H1 (cell line): ENCODE data around the gene DPYSL3. TPM values are rescaled to one million over a fixed set of nuclear protein-coding genes. Genes with fewer than 3 reads are reported as not detected.

Source experiments
- CTCF ChIA-PET: fragments of 300-600 bp; sonication (Branson Sonifier 250); formaldehyde crosslinking; loops from one replicate; lab custom pipeline; 2021; ENCODE audit not compliant: partially characterized antibody; lab: Charles Lee
- POLR2A ChIA-PET: fragments of 300-600 bp; sonication (Branson Sonifier 250); formaldehyde crosslinking; loops from one replicate; lab custom pipeline; 2021; ENCODE audit warnings: inconsistent platforms; ENCODE audit not compliant: partially characterized antibody; lab: Charles Lee
- DNase-seq, 2 experiments: peaks; one replicate each; pipeline versions ENCODE4 v3.0.0 to v3.0.0-alpha.2; 2010 to 2022; ENCODE audit warnings: low spot score in 2 of 2, low read depth in 1 of 2, mixed read lengths in 1 of 2
- FAIRE-seq: peaks from 2 replicates; lab custom pipeline; 2011; peaks lifted over from hg19 to GRCh38; lab: Jason Lieb, UNC
- H2AFZ ChIP-seq: 2 replicates; pipeline ENCODE4 v1.8.1; 2012; ENCODE audit warnings: low read length, inconsistent platforms
- H2AK5ac ChIP-seq: 2 replicates; pipeline ENCODE4 v1.6.1; 2013; ENCODE audit warnings: low read depth, low read length
- H2BK120ac ChIP-seq: replicated peaks from 2 replicates; pipeline ENCODE3; 2013; ENCODE audit warnings: low read depth, low read length, inconsistent platforms
- H2BK12ac ChIP-seq: 2 replicates; pipeline ENCODE4 v1.6.1; 2013; ENCODE audit warnings: low read depth, low read length
- H2BK15ac ChIP-seq: 2 replicates; pipeline ENCODE4 v1.6.1; 2013; ENCODE audit warnings: low read length
- H2BK20ac ChIP-seq: 2 replicates; pipeline ENCODE4 v1.6.1; 2013; ENCODE audit warnings: low read length
- H2BK5ac ChIP-seq: 2 replicates; pipeline ENCODE4 v1.6.1; 2013; ENCODE audit warnings: low read depth, low read length
- H3K14ac ChIP-seq: 2 replicates; pipeline ENCODE4 v1.6.1; 2013; ENCODE audit warnings: inconsistent platforms; ENCODE audit not compliant: insufficient read length
- H3K18ac ChIP-seq: 2 replicates; pipeline ENCODE4 v1.6.1; 2013; ENCODE audit warnings: low read length; ENCODE audit errors: extremely low read depth
- H3K23ac ChIP-seq: 2 replicates; pipeline ENCODE4 v1.6.1; 2013; ENCODE audit warnings: inconsistent platforms; ENCODE audit not compliant: insufficient read length
- H3K23me2 ChIP-seq: 2 replicates; pipeline ENCODE4 v1.6.1; 2013; ENCODE audit warnings: low read depth, low read length
- H3K27ac ChIP-seq: 2 replicates; pipeline ENCODE4 v1.6.1; 2011; ENCODE audit warnings: low read depth, low read length, inconsistent platforms
- H3K27me3 ChIP-seq, 4 experiments: replicated peaks in 1 of 4; 1 replicate in 1 of 4; 2 replicates in 3 of 4; pipeline versions ENCODE4 v1.6.1 to v1.8.1; 2011 to 2013; ENCODE audit warnings: low read length in 3 of 4, mild to moderate bottlenecking in 3 of 4, inconsistent platforms in 2 of 4, mixed read lengths in 2 of 4, moderate library complexity in 1 of 4; ENCODE audit not compliant: control insufficient read depth in 3 of 4, insufficient read depth in 3 of 4; ENCODE audit errors: extremely low read depth in 1 of 4
- H3K36me3 ChIP-seq, 4 experiments: 2 replicates each; pipeline versions ENCODE4 v1.6.1 to v1.8.1; 2011 to 2013; ENCODE audit warnings: mild to moderate bottlenecking in 4 of 4, low read length in 3 of 4, moderate library complexity in 2 of 4, control low read depth in 1 of 4, inconsistent platforms in 1 of 4; ENCODE audit not compliant: insufficient read depth in 4 of 4, control insufficient read depth in 2 of 4
- H3K4ac ChIP-seq: replicated peaks from 2 replicates; pipeline ENCODE3; 2013; ENCODE audit warnings: low read length, low read depth, mixed read lengths, inconsistent platforms; ENCODE audit not compliant: insufficient read length
- H3K4me1 ChIP-seq, 4 experiments: replicated peaks in 1 of 4; 1 replicate in 1 of 4; 2 replicates in 3 of 4; pipeline versions ENCODE4 v1.6.1 to v1.8.1; 2011 to 2013; ENCODE audit warnings: low read length in 3 of 4, inconsistent platforms in 2 of 4, mixed read lengths in 1 of 4; ENCODE audit not compliant: insufficient read depth in 4 of 4, control insufficient read depth in 3 of 4
- H3K4me2 ChIP-seq, 2 experiments: 2 replicates each; pipeline versions ENCODE4 v1.6.1 to v1.8.1; 2011 to 2013; ENCODE audit warnings: low read depth in 2 of 2, low read length in 2 of 2, control low read depth in 1 of 2, inconsistent platforms in 1 of 2, mild to moderate bottlenecking in 1 of 2; ENCODE audit not compliant: insufficient read depth in 1 of 2
- H3K4me3 ChIP-seq, 4 experiments: fragments of 200-600, 300-600 bp in 1 of 4; sonication (generic), shearing (Covaris generic), sonication (Bioruptor Twin) in 1 of 4; 2 replicates each; pipeline versions ENCODE4 v1.5.1 to v1.8.1; 2011 to 2016; ENCODE audit warnings: low read length in 4 of 4, low read depth in 3 of 4, control low read depth in 2 of 4, inconsistent platforms in 2 of 4, mild to moderate bottlenecking in 2 of 4, mixed read lengths in 1 of 4, moderate library complexity in 1 of 4; ENCODE audit not compliant: insufficient read depth in 2 of 4; ENCODE audit errors: extremely low read depth in 1 of 4
- H3K56ac ChIP-seq: replicated peaks from 2 replicates; pipeline ENCODE3; 2013; ENCODE audit warnings: low read depth, mild to moderate bottlenecking, mixed read lengths, low read length, inconsistent platforms; ENCODE audit not compliant: insufficient read length
- H3K79me1 ChIP-seq: 2 replicates; pipeline ENCODE4 v1.6.1; 2013; ENCODE audit warnings: low read depth, low read length, control low read depth
- H3K79me2 ChIP-seq, 2 experiments: 2 replicates each; pipeline versions ENCODE4 v1.6.1 to v1.8.1; 2012 to 2013; ENCODE audit warnings: low read length in 2 of 2, mild to moderate bottlenecking in 2 of 2, inconsistent platforms in 1 of 2; ENCODE audit not compliant: insufficient read depth in 2 of 2, control insufficient read depth in 1 of 2
- H3K9ac ChIP-seq, 4 experiments: replicated peaks in 1 of 4; 1 replicate in 1 of 4; 2 replicates in 3 of 4; pipeline versions ENCODE4 v1.6.1 to v1.8.1; 2011 to 2013; ENCODE audit warnings: low read depth in 3 of 4, low read length in 3 of 4, control low read depth in 2 of 4, mild to moderate bottlenecking in 2 of 4, moderate library complexity in 2 of 4, inconsistent platforms in 1 of 4; ENCODE audit errors: extremely low read depth in 1 of 4
- H3K9me3 ChIP-seq, 2 experiments: 2 replicates each; pipeline versions ENCODE4 v1.6.1 to v1.8.1; 2012 to 2013; ENCODE audit warnings: mild to moderate bottlenecking in 2 of 2, moderate library complexity in 2 of 2, control low read depth in 1 of 2, inconsistent platforms in 1 of 2, low read depth in 1 of 2, low read length in 1 of 2, mixed read lengths in 1 of 2; ENCODE audit not compliant: insufficient read depth in 2 of 2
- H4K20me1 ChIP-seq, 2 experiments: replicated peaks in 1 of 2; 2 replicates each; pipeline versions ENCODE3 to v1.8.1; 2011 to 2013; ENCODE audit warnings: inconsistent platforms in 2 of 2, low read length in 2 of 2, mild to moderate bottlenecking in 1 of 2; ENCODE audit not compliant: insufficient read depth in 2 of 2, control insufficient read depth in 1 of 2
- H4K5ac ChIP-seq: 2 replicates; pipeline ENCODE4 v1.6.1; 2013; ENCODE audit warnings: low read length, low read depth, mixed read lengths, inconsistent platforms; ENCODE audit not compliant: insufficient read length
- H4K8ac ChIP-seq: 2 replicates; pipeline ENCODE4 v1.8.0; 2013; ENCODE audit warnings: mild to moderate bottlenecking, moderate library complexity, low read length, inconsistent platforms; ENCODE audit not compliant: insufficient read depth; ENCODE audit errors: extremely low read depth
- H4K91ac ChIP-seq: replicated peaks from 2 replicates; pipeline ENCODE3; 2013; ENCODE audit warnings: low read length, mixed read lengths, inconsistent platforms; ENCODE audit not compliant: insufficient read length
- ASH2L ChIP-seq: fragments of 200-600, 300-600 bp; sonication (generic); IDR thresholded peaks from one replicate; pipeline ENCODE4 v1.7.1; 2017; ENCODE audit warnings: low read length
- ATF3 ChIP-seq: IDR thresholded peaks from 2 replicates; pipeline ENCODE4 v1.6.1; 2011; ENCODE audit warnings: low read depth, mild to moderate bottlenecking, low read length; ENCODE audit not compliant: insufficient read depth
- BACH1 ChIP-seq: IDR thresholded peaks from 2 replicates; pipeline ENCODE4 v1.6.1; 2012; ENCODE audit warnings: low read length, improper control_type of control experiment
- CBX5 ChIP-seq: fragments of 300-800, 300-1000 bp; sonication (generic); IDR thresholded peaks from 2 replicates; pipeline ENCODE4 v1.7.1; 2016; ENCODE audit warnings: antibody characterized with exemption, low read length, low read depth
- CEBPB ChIP-seq: IDR thresholded peaks from 2 replicates; pipeline ENCODE4 v1.6.1; 2012; ENCODE audit warnings: low read depth, low read length
- CHD1 ChIP-seq: IDR thresholded peaks from 2 replicates; pipeline ENCODE4 v1.6.1; 2012; ENCODE audit warnings: low read depth, low read length, improper control_type of control experiment
- CHD2 ChIP-seq: IDR thresholded peaks from 2 replicates; pipeline ENCODE4 v1.6.1; 2012; ENCODE audit warnings: low read length, improper control_type of control experiment
- EGR1 ChIP-seq: IDR thresholded peaks from 2 replicates; pipeline ENCODE4 v1.6.1; 2011; ENCODE audit warnings: low read depth, low read length, borderline replicate concordance
- KDM4A ChIP-seq: IDR thresholded peaks from one replicate; pipeline ENCODE4 v1.7.1; 2012; ENCODE audit warnings: low read depth, mild to moderate bottlenecking, moderate library complexity, low read length, inconsistent platforms; ENCODE audit not compliant: severe bottlenecking
- MAFK ChIP-seq: IDR thresholded peaks from 2 replicates; pipeline ENCODE4 v1.6.1; 2012; ENCODE audit warnings: low read depth, mild to moderate bottlenecking, improper control_type of control experiment, low read length
- PHF8 ChIP-seq: fragments of 200-600 bp; sonication (generic); conservative IDR thresholded peaks from 2 replicates; pipeline ENCODE4 v1.7.1; 2012; ENCODE audit warnings: low read depth, mild to moderate bottlenecking, inconsistent platforms, low read length, moderate library complexity
- RBBP5 ChIP-seq: IDR thresholded peaks from 2 replicates; pipeline ENCODE4 v1.7.1; 2012; ENCODE audit warnings: low read depth, mild to moderate bottlenecking, inconsistent platforms, low read length, moderate library complexity, borderline replicate concordance
- SIN3A ChIP-seq, 2 experiments: IDR thresholded peaks in 1 of 2; conservative IDR thresholded peaks in 1 of 2; 2 replicates each; pipeline ENCODE4 v1.6.1; 2011 to 2012; ENCODE audit warnings: low read length in 2 of 2, improper control_type of control experiment in 1 of 2, low read depth in 1 of 2, mild to moderate bottlenecking in 1 of 2
- SP1 ChIP-seq: IDR thresholded peaks from 2 replicates; pipeline ENCODE4 v1.6.1; 2011; ENCODE audit warnings: low read depth, low read length
- TCF12 ChIP-seq: IDR thresholded peaks from 2 replicates; pipeline ENCODE4 v1.6.1; 2011; ENCODE audit warnings: low read depth, mild to moderate bottlenecking, low read length
- WGBS, 2 experiments: shearing (Covaris generic) in 1 of 2; methylation state at CpG; one replicate each; pipeline versions ENCODE4 v1.1.6 to v1.1.7; 2013 to 2015; ENCODE audit warnings: low lambda C conversion rate in 2 of 2, mixed read lengths in 2 of 2, inconsistent platforms in 1 of 2, low coverage in 1 of 2, missing lambda C conversion rate in 1 of 2; ENCODE audit not compliant: insufficient replicate concordance in 2 of 2, insufficient coverage in 1 of 2, insufficient read length in 1 of 2; ENCODE audit errors: extremely low coverage in 1 of 2, missing lambda C conversion rate in 1 of 2; 5-methylcytosine and 5-hydroxymethylcytosine counted together
- polyA plus RNA-seq, 7 experiments: library from polyadenylated mRNA; depleted of rRNA in 3 of 7; stranded (reverse) in 5 of 7; unstranded in 2 of 7; fragments of >200 nt in 5 of 7; fragments of 200-250 nt in 2 of 7; gene quantifications; 1 replicate in 5 of 7; 2 replicates in 1 of 7; 4 replicates in 1 of 7; pipeline versions ENCODE4 v1.2.1 to v1.2.3, GENCODE V29; 2011 to 2013; ENCODE audit warnings: missing spikeins in 2 of 7, mixed read lengths in 2 of 7
- total RNA-seq: library from RNA; stranded (reverse); fragmentation: NEBNext Ultra II Directional; extraction: Animal tissue kit (Norgen Biotek cat#: 25700); gene quantifications from 2 replicates; pipeline ENCODE4 v1.2.1, GENCODE V29; 2021

DPYSL3 gene
- total and polyA plus RNA-seq, 2 of the 8 experiments (the other 6 are each of a cell fraction or from before 2014, with no cell fraction given): 268 to 387 TPM

GRCh38 chr5:147544556-147544955 is 34.7 kb upstream of the DPYSL3 start:
- Histone ChIP-seq H2AK5ac (no peak overlapping the region), H2BK12ac (no peak overlapping the region), H2BK20ac (no peak overlapping the region), H2BK120ac (no peak overlapping the region), H3K18ac (no peak overlapping the region), H3K36me3 (no peaks in the 10 kb centered on the region), H3K23me2 (no peaks in the 10 kb centered on the region), H3K9ac (no peak overlapping the region), H3K9me3 (no peaks in the 10 kb centered on the region), H3K14ac (no peak overlapping the region), H3K4ac (no peak overlapping the region), H3K56ac (no peak overlapping the region), H3K27me3 (no peaks in the 10 kb centered on the region), H4K5ac (no peak overlapping the region), H3K79me2 (no peaks in the 10 kb centered on the region), H3K79me1 (no peaks in the 10 kb centered on the region), H2BK5ac (no peak overlapping the region), H3K4me1 (no peaks in the 10 kb centered on the region), H3K4me2 (no peak overlapping the region), H3K23ac (no peak overlapping the region), H3K4me3 (no peak overlapping the region), H4K20me1 (no peaks in the 10 kb centered on the region), H4K8ac (no peak overlapping the region), H4K91ac (no peak overlapping the region), H2BK15ac (no peak overlapping the region), H3K27ac (no peak overlapping the region), H2AFZ (no peak overlapping the region)
- POLR2A ChIA-PET: no interaction called here
- DNase-seq (no peak), FAIRE-seq (no peak)
- WGBS, 2 experiments: 91% methylated on average over 5 of the region's 5 CpGs; no CpG with 5 or more reads in 1 of the 2 experiments
- CTCF ChIA-PET: interaction anchor here (0.7 to 3.5 kb wide), 2 partner anchors 14 to 34 kb away, joined by 4 to 14 read pairs; no protein-coding TSS in a partner anchor
- TF ChIP-seq CHD1 (no peak), CHD2 (no peak), ASH2L (no peak), MAFK (no peak), SIN3A (conservative IDR thresholded peaks at IDR 0.05 in 1 of 2, IDR thresholded peaks at IDR 0.05 in 1 of 2; ENCODE audit: low read depth in 1 of 2, low read length in 2 of 2) (no peak), SP1 (no peak), PHF8 (no peak), EGR1 (no peak), CEBPB (no peak), CBX5 (no peak), TCF12 (no peak), KDM4A (no peak), RBBP5 (no peak), ATF3 (no peak), BACH1 (no peak)
